ENCODE data around the gene IGFBP5.

Gene IGFBP5

DNA sequence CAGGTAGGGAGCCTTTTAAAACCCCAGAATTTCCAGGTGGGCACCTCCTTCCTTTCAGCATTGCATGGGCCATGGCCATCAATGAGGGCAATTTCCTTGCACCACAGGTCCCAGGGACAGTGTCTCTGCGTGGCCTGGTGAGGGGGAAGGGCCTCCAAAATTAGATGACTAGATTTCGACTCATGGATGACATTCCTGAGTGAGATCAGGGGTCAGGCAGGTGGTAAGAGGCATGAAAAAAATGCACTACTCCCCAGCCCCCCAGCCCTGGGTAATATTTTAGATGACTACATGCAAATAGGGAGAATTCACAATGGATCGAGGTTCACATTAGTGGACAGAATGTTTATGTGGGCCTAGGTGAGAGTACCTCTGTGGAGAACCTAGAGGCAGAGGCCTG is 19.0 kb upstream of the IGFBP5 start:
- DNase-seq (ENCODE audit: low spot score), result no peak

DNA sequence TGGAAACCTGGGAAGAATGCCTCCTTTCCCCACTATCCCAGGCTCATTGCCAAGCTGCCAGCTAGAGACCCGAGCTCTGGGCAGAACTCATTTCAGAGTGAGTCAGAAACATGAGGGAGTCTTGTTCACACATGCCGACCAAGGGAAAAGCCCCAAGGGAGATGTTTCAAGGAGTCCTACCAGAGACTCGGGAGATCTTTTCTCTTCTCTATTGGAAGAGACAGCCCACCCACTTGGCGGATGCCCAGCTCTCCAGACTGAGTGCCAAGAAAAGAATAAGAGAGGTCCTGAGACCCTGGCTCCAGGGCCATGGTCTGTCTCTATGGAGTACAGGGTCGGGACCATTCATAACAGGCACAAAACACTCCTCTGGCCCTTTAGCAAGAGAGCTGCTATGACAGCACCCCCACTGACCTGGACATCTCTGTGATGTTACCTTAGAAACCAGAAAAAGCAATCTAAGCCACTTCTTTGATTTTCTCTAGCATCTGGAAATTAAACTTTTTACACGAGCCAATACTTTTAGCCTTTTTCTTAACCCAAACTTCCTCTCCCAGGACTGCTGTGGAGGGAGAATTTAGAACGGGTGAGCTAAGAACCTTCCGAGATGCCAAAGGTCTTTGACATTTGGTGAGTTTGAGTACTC is 18.5 kb upstream of the IGFBP5 start:
- no peak for DNase-seq (ENCODE audit: low spot score)

DNA sequence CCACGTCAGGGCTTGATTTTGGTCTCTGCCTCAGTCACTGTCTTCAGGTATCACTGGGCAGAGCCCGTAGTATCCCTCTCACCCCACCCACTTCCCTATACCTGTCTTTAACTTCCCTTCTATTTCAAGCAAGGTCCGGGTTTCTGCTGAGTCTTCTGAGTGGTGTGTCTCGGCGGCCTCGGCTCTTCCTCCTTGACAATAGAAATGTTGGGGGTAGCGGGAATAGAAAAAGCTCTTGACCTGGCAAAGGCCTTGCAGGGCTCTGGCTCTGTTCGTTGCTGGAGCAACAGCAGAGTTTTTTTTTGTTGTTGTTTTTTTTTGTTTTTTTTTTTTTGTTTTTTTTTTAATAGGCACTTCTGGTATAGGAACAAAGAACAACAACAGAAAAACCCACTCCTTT is 16.0 kb upstream of the IGFBP5 start:
- DNase-seq (ENCODE audit: low spot score), result no peak

DNA sequence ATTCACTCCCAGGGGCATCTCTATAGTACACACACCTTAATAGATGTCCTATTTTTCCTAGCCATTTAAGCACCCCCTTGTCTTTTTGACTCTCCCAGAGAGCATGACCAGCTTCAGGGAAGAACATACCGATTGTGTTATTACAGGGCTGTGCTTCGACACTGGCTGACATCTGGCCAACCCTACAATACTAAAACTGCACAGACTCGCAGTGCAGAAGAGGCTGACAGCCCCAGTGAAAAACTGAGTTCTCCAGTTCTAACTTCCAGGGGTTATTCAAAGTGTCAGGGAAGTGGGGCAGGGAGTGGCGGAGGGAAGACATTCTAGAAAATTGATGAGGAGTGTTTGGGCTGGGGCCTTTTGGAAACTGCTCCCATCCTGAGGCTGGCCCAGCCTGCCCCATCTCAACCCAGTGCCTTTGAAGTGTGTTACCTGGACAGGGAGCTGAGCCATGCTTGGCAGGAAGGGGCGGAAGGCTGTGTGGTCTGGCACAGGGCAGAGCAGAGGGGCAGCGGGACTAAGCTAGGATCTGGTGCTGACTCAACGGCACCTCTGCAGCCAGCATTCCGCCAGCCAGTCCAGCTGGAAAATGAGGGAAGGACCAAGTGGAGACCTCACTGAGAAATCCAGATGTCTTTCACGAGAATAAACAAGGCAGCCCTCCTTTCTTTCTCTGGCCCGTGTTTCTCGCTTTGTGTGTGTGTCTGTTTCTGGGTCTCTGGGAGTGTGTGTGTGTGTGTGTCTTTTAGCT is 15.4 kb upstream of the IGFBP5 start:
- no peak for DNase-seq (ENCODE audit: low spot score)

DNA sequence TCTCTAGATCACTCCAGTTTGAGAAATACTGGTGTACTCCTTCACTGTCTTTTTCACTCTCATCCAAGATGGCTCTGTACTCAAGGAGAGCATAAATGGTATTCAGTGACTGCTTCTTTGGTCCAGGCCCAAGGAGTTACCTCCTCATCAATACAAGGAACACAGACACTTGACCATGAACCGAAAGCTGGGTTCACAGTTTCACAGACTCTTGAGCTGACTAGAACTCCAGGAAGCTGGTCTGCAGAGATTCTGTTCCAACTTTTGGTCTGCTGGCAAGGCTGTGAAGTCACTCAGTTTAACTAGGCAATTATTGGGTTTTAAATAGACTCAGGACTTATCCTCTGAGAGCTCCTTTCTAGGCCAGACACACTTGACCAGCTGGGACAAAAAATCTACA is 7.4 kb upstream of the IGFBP5 start:
- DNase-seq (ENCODE audit: low spot score), result no peak

DNA sequence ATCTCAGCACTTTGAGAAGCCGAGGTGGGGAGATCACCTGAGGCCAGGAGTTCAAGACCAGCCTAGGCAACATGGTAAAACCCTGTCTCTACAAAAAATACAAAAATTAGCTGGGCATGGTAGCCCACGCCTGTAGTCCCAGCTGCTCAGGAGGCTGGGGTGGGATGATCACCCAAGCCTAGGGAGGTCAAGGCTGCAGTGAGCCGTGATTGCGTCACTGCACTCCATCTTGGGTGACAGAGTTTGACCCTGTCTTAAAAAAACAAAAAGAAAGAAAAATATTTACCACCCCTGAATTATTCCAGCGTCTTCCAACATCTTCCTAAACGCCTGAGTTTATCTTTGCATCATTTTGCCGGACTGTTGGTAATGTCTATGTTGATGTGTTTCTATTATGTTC is 6.2 kb upstream of the IGFBP5 start:
- DNase-seq (ENCODE audit: low spot score), result no peak

DNA sequence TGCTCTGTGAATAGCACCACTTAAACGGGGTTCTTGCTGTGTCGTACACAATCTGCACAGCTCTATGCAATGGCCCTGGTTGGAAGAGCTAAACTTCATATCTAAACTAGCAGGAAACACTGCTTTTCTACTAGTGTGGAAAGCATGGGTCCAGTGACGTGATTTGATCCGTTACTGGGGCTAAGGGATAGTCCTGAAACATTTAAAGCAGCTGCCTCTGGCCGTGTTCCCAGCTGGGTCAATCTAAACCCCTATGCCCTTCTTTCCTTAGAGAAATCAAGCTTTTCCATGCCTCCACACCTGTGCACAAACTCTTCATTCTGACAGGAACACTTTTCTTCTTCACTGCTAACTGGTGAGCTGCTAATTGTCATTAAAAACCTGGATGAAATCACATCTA is 5.4 kb upstream of the IGFBP5 start:
- no peak for DNase-seq (ENCODE audit: low spot score)

DNA sequence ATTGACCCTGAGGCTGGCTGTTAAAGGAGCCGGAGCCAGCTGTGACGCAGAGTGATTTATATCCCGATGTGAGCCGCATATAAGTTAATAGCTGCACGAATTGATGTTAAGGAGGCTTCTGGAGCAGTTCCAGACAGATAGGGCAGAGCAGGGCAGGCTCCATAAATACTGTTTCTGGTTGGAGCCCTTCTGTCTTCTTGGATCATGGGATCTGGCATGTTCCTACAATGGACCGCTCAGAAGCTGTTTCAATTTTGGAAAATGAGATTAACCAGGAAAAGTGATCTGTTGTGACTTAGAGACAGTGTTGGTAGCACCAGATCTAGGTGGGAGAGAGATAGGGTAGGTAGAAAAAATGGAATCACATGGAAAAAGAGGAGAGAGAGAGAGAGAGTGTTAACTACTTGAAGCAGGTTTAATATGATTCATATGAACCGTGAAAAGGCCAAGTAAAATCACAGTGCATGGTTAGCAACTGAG is 4.8 kb upstream of the IGFBP5 start:
- peak; percentile 83 for DNase-seq (ENCODE audit: low spot score)

DNA sequence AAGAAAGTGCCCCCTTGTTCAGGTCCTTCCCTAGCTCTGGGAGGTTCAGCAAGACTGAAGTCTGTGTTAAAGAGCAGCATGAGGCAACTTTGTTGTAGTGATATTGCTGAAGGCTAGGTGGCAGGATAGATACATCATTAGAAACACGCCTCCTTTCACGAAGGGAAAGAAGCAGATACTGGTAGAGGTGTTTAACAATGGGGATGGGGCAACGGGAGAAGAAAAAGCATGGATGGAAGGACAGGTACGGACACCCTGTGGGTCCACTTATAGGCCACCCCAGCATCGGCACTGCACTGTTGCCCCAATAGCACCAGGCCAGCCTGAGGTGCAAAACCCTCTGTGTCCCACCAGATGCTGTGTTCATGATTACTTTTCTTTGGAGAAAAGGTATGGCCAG is 3.5 kb upstream of the IGFBP5 start:
- peak; percentile 82 for DNase-seq (ENCODE audit: low spot score)

DNA sequence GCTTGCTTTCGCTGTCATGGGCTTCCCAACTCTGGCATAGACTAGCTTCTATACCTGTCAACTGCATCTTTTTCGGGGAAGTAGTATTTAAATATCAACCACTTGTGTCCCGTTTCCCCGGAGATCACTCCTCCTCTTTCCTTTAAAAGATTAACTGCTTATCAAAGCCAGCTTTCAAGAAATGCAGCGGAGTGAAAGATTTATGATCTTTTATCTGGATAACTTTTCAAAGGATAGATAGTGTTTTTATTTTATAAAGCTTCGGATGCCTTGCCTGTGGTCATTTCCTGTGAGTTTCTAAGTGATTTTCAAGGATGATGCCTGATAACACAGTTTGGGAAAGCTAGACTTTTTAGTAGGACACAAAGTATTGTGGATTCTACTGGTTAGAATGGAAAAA is 2.9 kb upstream of the IGFBP5 start:
- no peak for DNase-seq (ENCODE audit: low spot score)

DNA sequence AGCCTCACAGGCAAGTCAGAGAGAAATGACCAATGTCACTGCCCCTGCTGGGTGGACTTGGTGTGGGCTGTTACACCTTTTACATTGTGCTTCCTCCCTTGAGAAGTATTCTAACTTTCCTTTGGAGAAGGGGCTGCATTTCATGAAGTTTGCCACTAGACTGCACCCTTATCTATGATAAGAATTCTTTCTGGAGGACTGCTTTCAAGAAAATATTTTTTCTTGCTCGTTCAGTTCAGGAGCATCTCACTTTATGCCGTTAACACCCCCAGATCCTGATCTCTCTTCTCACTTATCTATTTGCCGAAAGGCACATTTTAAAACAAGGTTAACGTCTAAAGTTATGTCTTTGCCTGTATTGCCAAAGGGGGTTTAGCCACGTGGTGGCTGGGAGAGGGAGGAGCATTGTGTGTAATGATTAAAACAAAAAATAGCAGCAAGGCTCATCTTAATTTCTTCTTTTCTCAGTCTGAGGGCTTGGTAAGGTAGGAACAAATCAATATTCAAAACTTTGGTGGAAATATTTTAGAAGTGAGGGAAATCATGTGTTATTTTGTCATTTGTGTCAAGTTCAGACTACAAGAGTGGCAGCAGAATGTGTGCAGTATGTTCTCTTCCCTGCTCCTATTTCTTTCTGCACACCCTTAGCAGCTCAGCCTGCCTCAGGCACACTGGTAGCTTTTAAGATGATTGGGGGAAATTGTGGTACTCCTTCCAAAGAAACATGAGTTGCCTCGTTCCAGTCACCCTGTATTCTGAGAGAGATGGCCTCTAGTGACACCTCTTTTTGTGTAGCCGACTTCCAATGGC is 1.6 kb upstream of the IGFBP5 start:
- peak; percentile 67 for DNase-seq (ENCODE audit: low spot score)

DNA sequence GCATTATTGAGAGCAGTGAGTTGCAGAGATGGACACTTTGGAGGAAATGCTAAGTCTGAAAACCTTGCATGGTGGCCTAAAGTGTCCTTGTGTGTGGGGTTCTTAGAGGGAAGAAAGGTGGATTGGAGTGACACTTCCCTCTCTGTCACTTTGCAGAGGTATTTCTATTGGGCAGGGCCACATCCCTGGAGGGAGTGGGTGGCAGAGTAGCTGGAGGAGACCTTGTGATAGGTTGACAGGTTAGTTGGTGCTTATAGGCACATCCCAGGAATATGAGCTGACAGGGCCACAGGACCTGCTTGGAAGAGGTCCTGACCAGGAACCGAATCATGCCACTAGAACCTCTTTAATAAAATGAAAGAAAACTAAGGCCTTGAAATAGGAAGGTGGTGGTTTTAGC is 972 bp upstream of the IGFBP5 start:
- DNase-seq (ENCODE audit: low spot score), result peak; percentile 28

DNA sequence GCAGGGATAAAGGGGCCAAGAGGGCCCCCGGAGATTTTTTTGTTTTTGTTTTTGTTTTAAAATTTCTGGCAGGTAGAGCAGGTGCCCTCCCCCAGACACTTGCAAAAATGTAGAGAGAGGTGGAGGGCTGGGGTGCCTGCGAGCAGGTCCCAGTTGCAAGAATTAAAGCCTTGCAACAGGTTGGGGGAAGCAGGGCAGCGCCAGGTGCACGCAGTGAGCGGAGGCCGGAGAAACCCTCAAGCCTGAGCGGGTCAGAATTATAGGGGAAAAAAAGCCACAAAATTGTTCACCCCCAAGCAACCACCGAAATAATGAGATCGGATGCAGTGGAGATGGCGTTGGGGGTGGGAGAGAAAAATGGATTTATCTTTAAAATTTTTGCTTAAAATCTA is 527 bp downstream of the IGFBP5 start:
- DNase-seq (ENCODE audit: low spot score), result no peak

DNA sequence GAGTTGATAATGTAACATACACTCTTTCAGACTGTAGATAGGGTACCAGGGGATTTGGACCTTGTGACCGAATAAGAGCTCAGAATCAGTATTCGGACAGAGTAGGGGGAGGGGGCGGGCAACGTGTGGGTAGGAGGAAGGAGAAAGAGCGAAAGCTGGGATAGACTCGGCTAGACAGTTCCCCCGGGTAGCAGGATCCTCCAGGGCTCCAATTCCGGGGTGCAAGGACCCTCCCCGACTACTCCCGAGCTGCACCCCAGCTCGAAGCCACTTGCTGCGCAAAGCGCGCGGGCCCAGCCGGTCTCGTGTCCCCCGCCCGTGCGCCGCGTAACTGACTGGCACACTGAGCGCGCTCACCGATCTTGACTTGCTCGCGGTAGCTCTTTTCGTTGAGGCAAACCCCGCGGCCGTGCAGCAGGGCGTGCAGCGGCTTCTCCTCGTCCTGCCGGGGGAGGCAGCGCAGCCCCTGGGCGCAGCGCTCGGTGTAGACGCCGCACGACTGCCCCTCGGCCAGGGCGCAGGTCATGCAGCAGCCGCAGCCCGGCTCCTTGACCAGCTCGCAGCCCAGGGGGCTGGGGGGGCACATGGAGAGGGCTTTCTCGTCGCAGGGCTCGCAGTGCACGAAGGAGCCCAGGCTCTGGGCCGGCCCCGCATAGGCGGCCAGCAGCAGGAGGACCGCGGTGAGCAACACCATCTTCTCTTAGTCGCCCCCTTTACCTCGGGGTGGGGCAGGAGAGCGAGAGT is 1.1 kb downstream of the IGFBP5 start:
- peak; percentile 71 for DNase-seq (ENCODE audit: low spot score)

DNA sequence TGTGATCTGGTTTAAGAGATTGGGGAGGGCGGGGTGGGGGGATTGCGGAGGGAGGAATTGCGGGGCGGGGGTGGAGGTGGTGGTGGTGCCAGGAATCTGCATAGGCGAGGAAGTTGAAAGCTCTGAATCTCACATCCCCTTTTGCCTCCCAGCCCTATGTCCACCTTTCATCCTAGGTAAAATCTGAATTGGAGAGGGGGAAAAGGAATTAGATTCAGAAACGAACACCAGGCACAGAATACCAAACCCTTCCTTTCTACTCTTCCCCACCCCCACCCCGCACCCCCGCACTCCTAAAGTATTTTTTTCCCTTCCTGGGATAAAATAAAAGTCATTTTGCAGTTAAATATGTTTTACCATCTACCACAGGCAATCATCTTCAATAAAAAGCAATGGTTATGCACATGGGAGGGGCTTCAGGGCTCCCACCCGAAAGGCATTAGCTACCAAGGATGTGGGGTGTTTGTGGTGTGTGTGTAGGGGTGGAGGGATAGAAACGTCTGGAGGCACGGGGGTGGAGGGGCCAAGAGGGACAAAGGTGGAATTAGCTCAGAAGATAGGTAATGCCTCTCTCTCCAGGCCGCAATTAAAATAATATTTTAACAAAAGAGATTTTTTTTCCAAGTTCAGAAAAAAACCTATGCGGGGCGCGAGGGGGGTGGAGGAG is 1.8 kb downstream of the IGFBP5 start:
- no peak for DNase-seq (ENCODE audit: low spot score)

DNA sequence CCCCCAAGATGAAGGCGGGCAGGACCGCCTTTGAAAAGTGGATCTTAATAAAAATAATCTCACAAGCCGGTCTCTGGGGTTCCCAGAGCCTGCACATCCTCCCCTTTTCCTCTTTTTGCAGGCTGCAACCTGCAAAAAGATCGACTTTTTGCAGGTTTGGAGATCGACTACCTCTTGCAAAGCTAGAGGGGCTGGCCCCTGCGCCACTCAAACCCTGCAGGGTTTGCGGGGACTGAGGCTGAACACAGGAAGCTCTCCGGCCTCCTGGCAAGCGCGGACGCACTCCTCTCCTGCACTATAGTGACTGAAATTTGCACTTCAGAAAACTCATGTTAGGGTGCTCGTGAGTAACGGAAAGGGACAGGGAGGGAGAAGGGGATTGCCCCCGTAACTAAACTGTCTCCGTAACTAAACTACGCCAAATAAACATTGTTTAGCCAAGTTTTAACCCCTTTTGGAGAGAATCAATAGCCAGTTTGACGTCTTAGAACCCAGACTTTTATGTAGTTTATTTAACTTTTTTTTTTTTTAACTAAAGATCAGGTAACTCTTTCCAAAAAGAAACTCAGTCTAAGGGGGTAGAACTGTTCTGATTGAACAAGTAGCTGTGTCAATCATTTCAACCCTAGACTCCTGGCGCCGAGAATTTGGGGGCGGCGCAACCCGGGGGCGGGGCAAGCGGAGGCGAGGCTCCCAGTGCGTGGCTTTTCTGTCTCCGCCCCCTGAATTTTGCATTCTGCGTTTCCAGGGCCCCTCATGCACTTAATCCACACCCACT is 2.5 kb downstream of the IGFBP5 start:
- peak; percentile 86 for DNase-seq (ENCODE audit: low spot score)

DNA sequence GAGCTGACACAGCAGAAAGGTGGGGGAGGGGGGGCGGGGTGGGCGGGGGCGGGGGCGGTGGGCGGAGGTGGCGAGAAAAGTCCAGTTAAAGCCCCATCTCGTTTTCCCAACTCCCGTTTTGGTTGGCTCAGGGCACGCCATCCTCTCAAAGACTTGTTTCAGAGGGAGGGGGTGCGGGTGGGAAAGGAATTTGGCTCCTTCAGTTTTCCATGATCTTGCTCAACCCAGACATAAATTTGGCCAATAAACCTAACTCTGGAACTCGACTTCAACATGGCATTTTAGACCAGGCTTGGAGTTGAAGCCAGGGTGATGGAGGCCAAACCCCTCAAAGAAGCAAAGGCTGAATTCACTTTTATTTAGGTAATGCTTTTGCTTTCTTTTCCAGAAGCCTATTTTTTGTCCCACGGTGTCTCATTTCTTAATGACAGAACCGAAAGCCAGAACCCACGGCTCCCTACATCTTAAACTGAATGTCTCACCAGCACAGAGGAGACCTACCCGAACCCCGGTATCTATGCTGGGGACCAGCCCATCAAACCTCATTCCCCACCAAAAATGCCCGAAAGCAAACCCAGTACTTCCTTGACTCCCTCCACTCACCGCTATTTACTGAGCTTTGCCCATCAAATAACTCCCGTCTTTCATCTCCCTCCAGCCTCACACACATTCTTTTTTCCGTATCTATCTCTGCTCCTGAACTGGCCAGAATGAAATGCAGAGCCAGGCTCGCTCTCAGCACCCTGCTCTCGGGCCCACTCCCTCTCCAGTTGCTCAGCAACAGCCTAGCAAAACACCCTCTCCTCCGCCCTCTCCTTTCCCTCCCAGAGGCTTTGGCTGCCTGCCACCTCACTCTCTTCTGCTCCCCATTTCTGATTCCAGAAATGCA is 4.3 kb downstream of the IGFBP5 start:
- peak; percentile 74 for DNase-seq (ENCODE audit: low spot score)

DNA sequence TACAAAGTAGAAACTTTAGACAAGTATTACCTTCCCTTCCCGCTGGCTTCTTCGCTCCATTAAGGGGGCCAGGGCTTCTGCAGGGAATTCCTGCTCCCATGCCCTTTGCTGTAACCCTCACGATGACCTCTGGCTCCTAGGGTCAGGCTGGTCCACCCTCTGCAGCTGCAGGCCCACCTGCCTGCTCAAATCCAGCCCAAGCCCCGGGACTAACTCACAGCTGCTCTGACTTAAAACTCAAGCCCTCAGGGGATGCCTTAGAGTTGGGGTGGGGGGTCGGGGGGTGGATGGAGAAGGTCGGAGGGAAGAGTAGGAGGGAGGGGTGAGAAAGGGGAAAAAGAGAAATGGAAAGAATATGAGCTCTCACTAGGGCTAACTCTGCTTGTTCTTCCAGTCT is 4.9 kb downstream of the IGFBP5 start:
- DNase-seq (ENCODE audit: low spot score), result no peak

DNA sequence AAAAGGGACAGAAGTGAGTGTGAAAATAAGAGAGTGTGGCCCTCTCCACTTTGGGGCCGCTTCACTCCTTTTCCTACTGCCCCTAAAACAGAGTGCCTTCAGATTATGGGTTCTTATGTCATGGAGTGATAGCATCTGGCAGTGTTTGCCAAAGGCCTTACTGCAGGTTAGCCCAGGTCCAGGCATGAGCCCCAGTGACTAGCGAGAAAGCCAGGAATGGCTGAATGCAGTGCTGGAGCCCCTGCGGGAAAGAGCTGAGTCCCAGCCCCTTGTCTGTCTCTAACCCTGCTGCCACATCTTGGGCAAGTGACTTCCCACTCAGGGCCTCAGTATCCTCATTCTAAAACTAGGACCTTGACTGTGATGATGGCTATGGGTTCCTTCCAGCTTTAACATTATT is 6.0 kb downstream of the IGFBP5 start:
- DNase-seq (ENCODE audit: low spot score), result no peak
